Calu3 (cell line): ENCODE measurements around the gene TCERG1. TPM values are rescaled to one million over a fixed set of nuclear protein-coding genes. Genes with fewer than 3 reads are reported as not detected.

Experiments used
- BruUV-seq: library from RNA; stranded (reverse); fragments of 400-500 nt; replicated peaks from 2 replicates; lab custom pipeline; 2021; lab: Mats Ljungman, UMichigan
- CTCF ChIA-PET: fragments of 300-600 bp; sonication (Branson Sonifier 250); formaldehyde crosslinking; loops from one replicate; lab custom pipeline; 2022; ENCODE audit warnings: antibody characterized with exemption; lab: Charles Lee
- DNase-seq: peaks from one replicate; pipeline ENCODE4 v3.0.0; 2022
- H3K27ac Mint-ChIP-seq: one replicate; pipeline ENCODE4 v1.8.0; 2022; ENCODE audit warnings: mixed read lengths; ENCODE audit not compliant: unreplicated experiment
- H3K27me3 Mint-ChIP-seq: one replicate; pipeline ENCODE4 v1.8.0; 2022; ENCODE audit warnings: mixed read lengths; ENCODE audit not compliant: unreplicated experiment
- H3K36me3 Mint-ChIP-seq: one replicate; pipeline ENCODE4 v1.8.0; 2022; ENCODE audit warnings: mild to moderate bottlenecking, moderate library complexity, mixed read lengths; ENCODE audit not compliant: insufficient read depth, unreplicated experiment
- H3K4me1 Mint-ChIP-seq: one replicate; pipeline ENCODE4 v1.8.0; 2022; ENCODE audit warnings: mild to moderate bottlenecking, low read depth, mixed read lengths; ENCODE audit not compliant: unreplicated experiment
- H3K4me3 Mint-ChIP-seq: one replicate; pipeline ENCODE4 v1.8.0; 2022; ENCODE audit warnings: mild to moderate bottlenecking, low read depth, moderate library complexity, mixed read lengths; ENCODE audit not compliant: unreplicated experiment
- H3K9me3 Mint-ChIP-seq: one replicate; pipeline ENCODE4 v1.8.0; 2022; ENCODE audit warnings: low read depth, mixed read lengths; ENCODE audit not compliant: unreplicated experiment
- intact Hi-C: fragments of 100-400 bp; cut with micrococcal nuclease; formaldehyde crosslinking; loops from one replicate; pipeline ENCODE4 v1.10.0; 2022; ENCODE audit not compliant: unreplicated experiment
- total RNA-seq: library from RNA; stranded (reverse); gene quantifications from 2 replicates; pipeline ENCODE4 v1.2.3, GENCODE V29; 2022
- TF ChIP-seq, protein P1 (sequence below): fragments of 200-600 bp; IDR thresholded peaks from one replicate; pipeline ENCODE4 v1.8.0; 2022; ENCODE audit warnings: antibody characterized with exemption; ENCODE audit not compliant: unreplicated experiment

Gene TCERG1
- total RNA-seq, 1 experiment from 2014 or later, result 133 TPM

DNA sequence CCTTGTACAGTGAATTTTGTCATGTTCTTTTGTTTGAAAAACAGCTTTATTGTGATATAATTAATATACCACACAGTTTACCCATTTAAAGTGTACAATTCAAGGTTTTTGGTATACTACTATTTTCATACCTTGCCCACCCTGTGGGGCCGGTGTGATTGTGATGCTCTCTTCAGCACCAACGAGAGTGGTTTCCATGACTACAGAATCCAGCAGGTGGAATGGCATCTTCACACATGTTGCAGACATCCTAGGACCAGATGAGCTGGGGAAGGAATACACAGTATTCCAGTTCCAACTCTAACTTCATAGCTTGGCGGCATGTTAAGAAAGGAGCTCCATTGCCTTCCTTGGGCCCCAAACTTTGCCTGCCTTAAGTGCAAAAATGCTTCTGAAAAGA is 76.6 kb downstream of the TCERG1 start:
- Mint-ChIP-seq H3K4me1 (peaks cover 9% of the 10 kb centered on the region), H3K36me3 (no peaks in the 10 kb centered on the region), H3K27me3 (peaks cover 29% of the 10 kb centered on the region), H3K4me3 (no peak overlapping the region), H3K9me3 (no peaks in the 10 kb centered on the region), H3K27ac (no peak overlapping the region)
- intact Hi-C loops, result no loop called here
- DNase-seq, result no peak
- BruUV-seq, result no TSS peak
- CTCF ChIA-PET, result interaction anchor here (1.1 kb wide), 1 partner anchor 9 kb away, joined by 3 read pairs; no protein-coding TSS in a partner anchor
- TF ChIP-seq, protein P1, sequence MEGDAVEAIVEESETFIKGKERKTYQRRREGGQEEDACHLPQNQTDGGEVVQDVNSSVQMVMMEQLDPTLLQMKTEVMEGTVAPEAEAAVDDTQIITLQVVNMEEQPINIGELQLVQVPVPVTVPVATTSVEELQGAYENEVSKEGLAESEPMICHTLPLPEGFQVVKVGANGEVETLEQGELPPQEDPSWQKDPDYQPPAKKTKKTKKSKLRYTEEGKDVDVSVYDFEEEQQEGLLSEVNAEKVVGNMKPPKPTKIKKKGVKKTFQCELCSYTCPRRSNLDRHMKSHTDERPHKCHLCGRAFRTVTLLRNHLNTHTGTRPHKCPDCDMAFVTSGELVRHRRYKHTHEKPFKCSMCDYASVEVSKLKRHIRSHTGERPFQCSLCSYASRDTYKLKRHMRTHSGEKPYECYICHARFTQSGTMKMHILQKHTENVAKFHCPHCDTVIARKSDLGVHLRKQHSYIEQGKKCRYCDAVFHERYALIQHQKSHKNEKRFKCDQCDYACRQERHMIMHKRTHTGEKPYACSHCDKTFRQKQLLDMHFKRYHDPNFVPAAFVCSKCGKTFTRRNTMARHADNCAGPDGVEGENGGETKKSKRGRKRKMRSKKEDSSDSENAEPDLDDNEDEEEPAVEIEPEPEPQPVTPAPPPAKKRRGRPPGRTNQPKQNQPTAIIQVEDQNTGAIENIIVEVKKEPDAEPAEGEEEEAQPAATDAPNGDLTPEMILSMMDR, result no peak

DNA sequence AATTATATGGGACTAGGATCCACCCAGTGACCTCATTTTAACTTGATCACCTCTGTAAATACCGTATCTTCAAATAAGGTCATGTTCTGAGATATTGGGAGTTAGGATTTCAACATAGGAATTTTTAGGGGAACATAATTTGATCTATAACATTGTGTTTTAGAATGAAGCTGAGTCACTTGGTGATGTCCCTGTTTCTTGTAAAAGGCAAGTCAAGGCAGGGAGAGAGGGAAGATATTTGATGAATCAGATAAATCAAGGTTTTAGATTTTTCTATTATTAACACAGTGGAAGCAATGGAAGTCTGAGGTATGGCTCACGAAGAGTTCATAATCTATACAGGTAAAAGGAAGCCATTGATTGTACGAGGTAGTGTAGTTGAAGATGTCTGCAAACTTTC is 80.7 kb downstream of the TCERG1 start:
- no TSS peak for BruUV-seq
- CTCF ChIA-PET, result interaction anchor here (0.6 kb wide), 1 partner anchor 161 kb away, joined by 6 read pairs; no protein-coding TSS in a partner anchor
- H3K36me3 Mint-ChIP-seq, result no peaks in the 10 kb centered on the region
- H3K27me3 Mint-ChIP-seq, result peaks cover 31% of the 10 kb centered on the region
- H3K4me1 Mint-ChIP-seq, result no peaks in the 10 kb centered on the region
- TF ChIP-seq, protein P1, result no peak
- H3K9me3 Mint-ChIP-seq, result no peaks in the 10 kb centered on the region
- intact Hi-C loops, result no loop called here
- DNase-seq, result no peak
- H3K27ac Mint-ChIP-seq, result no peak overlapping the region
- H3K4me3 Mint-ChIP-seq, result no peak overlapping the region

DNA sequence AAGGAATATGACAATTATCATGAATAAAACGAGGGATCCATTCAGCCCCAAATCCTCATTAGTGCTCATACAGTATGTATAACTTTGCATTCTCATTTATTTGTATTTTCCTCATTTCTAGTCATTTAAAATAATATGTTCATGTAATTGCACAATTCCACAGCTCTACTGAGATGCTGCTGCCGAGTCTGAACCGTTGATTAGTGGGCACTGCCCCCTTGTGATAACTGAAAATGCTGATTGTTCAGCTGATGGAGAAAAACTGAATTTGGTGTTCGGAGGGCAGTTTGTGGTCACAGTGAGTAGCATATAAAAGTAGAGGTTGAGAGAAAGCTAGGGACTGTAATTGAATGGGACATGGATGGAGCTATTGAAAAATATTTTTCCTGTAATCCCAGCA is 81.1 kb downstream of the TCERG1 start:
- H3K9me3 Mint-ChIP-seq, result no peaks in the 10 kb centered on the region

DNA sequence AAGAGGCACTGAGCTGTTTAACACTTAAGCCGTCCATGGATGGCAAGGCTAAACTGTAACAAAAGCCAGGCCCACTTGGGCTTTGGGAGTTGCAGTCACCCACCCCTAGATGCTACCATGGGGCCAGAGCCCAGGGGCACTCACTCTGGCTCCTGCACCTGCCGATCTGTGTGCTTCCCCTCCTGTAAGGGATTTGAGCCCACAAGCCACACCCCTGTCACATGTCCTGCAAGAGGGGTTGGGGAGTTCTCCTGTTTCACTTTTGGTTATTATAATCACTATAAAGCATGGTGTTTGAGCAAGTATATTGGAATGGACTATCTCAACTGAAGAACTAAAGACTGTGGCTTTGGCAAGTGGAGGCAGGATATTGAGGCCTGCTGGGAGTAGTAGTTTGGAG is 82.9 kb downstream of the TCERG1 start:
- no peaks in the 10 kb centered on the region for H3K36me3 Mint-ChIP-seq
- CTCF ChIA-PET, result no interaction called here
- intact Hi-C loops, result no loop called here
- H3K9me3 Mint-ChIP-seq, result no peaks in the 10 kb centered on the region
- H3K4me1 Mint-ChIP-seq, result peaks cover 9% of the 10 kb centered on the region
- H3K27ac Mint-ChIP-seq, result no peak overlapping the region
- peaks cover 18% of the 10 kb centered on the region for H3K27me3 Mint-ChIP-seq
- no peak overlapping the region for H3K4me3 Mint-ChIP-seq
- TF ChIP-seq, protein P1, result no peak
- no peak for DNase-seq
- no TSS peak for BruUV-seq

More for the DNA sequence above, 81.1 kb downstream of the TCERG1 start:
- Mint-ChIP-seq H3K27me3 (peaks cover 31% of the 10 kb centered on the region), H3K4me1 (peaks cover 3% of the 10 kb centered on the region), H3K27ac (no peak overlapping the region), H3K4me3 (no peak overlapping the region), H3K36me3 (no peaks in the 10 kb centered on the region)
- intact Hi-C loops, result no loop called here
- no TSS peak for BruUV-seq
- TF ChIP-seq, protein P1, result no peak
- CTCF ChIA-PET, result interaction anchor here (0.6 kb wide), 1 partner anchor 160 kb away, joined by 6 read pairs; no protein-coding TSS in a partner anchor
- DNase-seq, result no peak
